ENCODE results near the gene DRAP1. TPM values are rescaled to one million over a fixed set of nuclear protein-coding genes. Genes with fewer than 3 reads are reported as not detected.

The DRAP1 gene
- total RNA-seq, 6 donors from 2014 or later: 60.3 to 111 (median 80.0) TPM

GRCh38 chr11:65937766-65938165 is 18.5 kb downstream of the DRAP1 start:
- Histone ChIP-seq H3K4me3 (no peak overlapping the region), H3K36me3 (no peaks in the 10 kb centered on the region), H3K4me1 (no peaks in the 10 kb centered on the region), H3K27ac (no peak overlapping the region), H3K9me3 (no peaks in the 10 kb centered on the region), H3K27me3 (no peaks in the 10 kb centered on the region)
- ATAC-seq (ENCODE audit: low FRiP score in 2 of 2) (no peak), DNase-seq (no peak)
- TF ChIP-seq POLR2A (IDR thresholded peaks at IDR 0.05): no peak
- 57 to 75% methylated on average over 4 of the region's 4 CpGs for WGBS, 2 donors

DNA sequence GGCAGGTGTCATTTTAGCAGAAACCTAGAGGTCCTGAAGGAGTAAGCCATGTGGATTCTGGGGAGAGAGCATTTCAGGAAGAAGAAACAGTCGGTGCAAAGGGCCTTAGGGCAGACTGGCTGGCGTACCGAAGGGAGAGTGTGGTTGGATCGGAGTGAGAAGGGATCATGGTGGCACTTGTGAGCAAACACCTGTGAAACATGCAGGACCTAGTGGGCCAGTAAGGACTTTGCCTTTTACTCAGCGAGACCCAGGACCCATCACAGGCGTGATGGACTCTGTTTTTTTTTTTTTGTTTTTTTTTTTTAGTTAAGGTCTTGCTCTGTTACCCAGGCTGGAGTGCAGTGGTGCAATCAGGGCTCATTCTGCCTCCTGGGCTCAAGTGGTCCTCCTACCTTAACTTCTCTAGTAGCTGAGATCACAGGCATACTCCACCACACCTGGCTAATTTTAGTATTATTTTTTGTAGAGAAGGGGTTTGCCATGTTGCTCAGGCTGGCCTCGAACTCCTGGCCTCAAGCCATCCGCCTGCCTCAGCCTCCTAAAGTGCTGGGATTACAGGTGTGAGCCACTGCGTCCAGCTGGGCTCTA is 22.6 kb downstream of the DRAP1 start:
- DNase-seq (no peak), ATAC-seq (ENCODE audit: low FRiP score in 2 of 2) (peak in 1 of 2 donors; percentile 6)
- H3K27me3 ChIP-seq: no peaks in the 10 kb centered on the region
- H3K9me3 ChIP-seq: no peaks in the 10 kb centered on the region
- peak overlapping the region in 2 of 4 donors; percentile 41 to 67 for H3K27ac ChIP-seq
- H3K4me1 ChIP-seq: no peaks in the 10 kb centered on the region
- no peak for TF ChIP-seq POLR2A (IDR thresholded peaks at IDR 0.05)
- no peak for TF ChIP-seq EP300 (IDR thresholded peaks at IDR 0.05)
- no peak for TF ChIP-seq POLR2AphosphoS5 (IDR thresholded peaks at IDR 0.05)
- TF ChIP-seq, protein P1, sequence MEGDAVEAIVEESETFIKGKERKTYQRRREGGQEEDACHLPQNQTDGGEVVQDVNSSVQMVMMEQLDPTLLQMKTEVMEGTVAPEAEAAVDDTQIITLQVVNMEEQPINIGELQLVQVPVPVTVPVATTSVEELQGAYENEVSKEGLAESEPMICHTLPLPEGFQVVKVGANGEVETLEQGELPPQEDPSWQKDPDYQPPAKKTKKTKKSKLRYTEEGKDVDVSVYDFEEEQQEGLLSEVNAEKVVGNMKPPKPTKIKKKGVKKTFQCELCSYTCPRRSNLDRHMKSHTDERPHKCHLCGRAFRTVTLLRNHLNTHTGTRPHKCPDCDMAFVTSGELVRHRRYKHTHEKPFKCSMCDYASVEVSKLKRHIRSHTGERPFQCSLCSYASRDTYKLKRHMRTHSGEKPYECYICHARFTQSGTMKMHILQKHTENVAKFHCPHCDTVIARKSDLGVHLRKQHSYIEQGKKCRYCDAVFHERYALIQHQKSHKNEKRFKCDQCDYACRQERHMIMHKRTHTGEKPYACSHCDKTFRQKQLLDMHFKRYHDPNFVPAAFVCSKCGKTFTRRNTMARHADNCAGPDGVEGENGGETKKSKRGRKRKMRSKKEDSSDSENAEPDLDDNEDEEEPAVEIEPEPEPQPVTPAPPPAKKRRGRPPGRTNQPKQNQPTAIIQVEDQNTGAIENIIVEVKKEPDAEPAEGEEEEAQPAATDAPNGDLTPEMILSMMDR (IDR thresholded peaks at IDR 0.05): no peak
- no peak overlapping the region for H3K4me3 ChIP-seq
- WGBS, 2 donors: 65 to 70% methylated on average over 9 of the region's 9 CpGs
- no peaks in the 10 kb centered on the region for H3K36me3 ChIP-seq

DNA sequence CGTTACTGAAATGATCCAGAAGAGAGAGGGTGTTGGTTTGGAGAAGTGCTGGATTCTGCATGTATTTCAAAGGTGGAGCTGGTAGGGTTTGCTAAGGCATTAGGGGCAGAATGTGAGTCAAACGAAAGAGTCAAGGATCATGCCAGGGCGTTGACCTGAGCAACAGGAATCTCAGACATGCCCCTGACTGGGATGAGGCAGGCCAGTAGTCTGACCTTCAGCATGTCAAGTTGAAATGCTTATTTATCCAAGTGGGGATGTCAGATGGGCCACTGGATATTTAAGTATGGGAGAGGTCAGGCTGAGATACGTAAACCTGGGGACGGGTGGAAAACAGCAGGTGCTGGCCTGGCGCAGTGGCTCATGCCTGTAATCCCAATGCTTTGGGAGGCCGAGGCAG is 23.3 kb downstream of the DRAP1 start:
- ATAC-seq (ENCODE audit: low FRiP score in 2 of 2): no peak
- H3K9me3 ChIP-seq: no peaks in the 10 kb centered on the region
- TF ChIP-seq, protein P1 (IDR thresholded peaks at IDR 0.05): no peak
- TF ChIP-seq POLR2AphosphoS5 (IDR thresholded peaks at IDR 0.05): no peak
- no peak for TF ChIP-seq POLR2A (IDR thresholded peaks at IDR 0.05)
- TF ChIP-seq EP300 (IDR thresholded peaks at IDR 0.05): no peak
- H3K4me1 ChIP-seq: no peaks in the 10 kb centered on the region
- no peak for DNase-seq
- 78 to 81% methylated on average over 7 of the region's 7 CpGs for WGBS, 2 donors
- H3K36me3 ChIP-seq: no peaks in the 10 kb centered on the region
- H3K27me3 ChIP-seq: no peaks in the 10 kb centered on the region
- no peak overlapping the region for H3K4me3 ChIP-seq
- H3K27ac ChIP-seq: no peak overlapping the region

DNA sequence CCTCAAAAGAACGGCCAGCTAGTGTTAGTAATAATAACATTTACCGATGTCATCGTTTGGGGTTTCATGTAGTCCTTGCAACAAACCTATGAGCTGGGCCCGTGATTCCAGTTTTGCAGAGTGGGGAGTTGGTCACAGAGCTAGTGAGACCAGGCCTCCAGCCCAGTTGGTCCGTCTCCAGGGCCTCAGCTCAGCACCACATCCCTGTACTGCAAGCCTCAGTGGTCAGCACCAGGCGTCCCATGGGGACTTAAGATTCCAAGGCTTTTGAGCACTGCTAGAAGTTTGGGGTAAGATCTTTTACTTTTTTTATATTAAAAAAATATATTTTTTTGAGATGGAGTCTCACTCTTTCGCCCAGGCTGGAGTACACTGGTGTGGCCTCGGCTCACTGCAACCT is 25.0 kb downstream of the DRAP1 start:
- Histone ChIP-seq H3K9me3 (no peaks in the 10 kb centered on the region), H3K27ac (no peak overlapping the region), H3K27me3 (no peaks in the 10 kb centered on the region), H3K36me3 (no peaks in the 10 kb centered on the region), H3K4me3 (no peak overlapping the region), H3K4me1 (no peaks in the 10 kb centered on the region)
- ATAC-seq (ENCODE audit: low FRiP score in 2 of 2) (no peak), DNase-seq (no peak)
- WGBS, 2 donors: 93 to 95% methylated on average over 8 of the region's 8 CpGs
- TF ChIP-seq POLR2A (IDR thresholded peaks at IDR 0.05) (no peak), EP300 (IDR thresholded peaks at IDR 0.05) (no peak), POLR2AphosphoS5 (IDR thresholded peaks at IDR 0.05) (no peak)
- TF ChIP-seq, protein P1 (IDR thresholded peaks at IDR 0.05): no peak

DNA sequence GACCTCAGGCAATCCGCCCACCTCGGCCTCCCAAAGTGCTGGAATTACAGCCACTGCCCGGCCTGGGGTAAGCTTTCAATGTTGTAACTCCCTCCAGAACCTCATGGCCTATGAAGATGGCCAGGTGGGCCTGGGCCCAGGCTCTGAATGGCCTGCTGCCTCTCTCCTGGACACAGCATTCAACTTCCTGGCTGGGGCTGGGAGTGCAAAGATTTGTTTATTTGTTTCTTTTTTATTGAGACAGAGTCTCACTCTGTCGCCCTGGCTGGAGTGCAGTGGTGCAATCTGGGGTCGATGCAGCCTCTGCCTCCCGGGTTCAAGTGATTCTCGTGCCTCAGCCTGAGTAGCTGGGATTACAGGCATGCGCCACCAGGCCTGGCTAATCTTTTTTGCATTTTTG is 25.5 kb downstream of the DRAP1 start:
- ATAC-seq (ENCODE audit: low FRiP score in 2 of 2): no peak
- no peaks in the 10 kb centered on the region for H3K27me3 ChIP-seq
- 83 to 85% methylated on average over 5 to 8 of the region's 8 CpGs for WGBS, 2 donors

More for the DNA sequence above, 25.5 kb downstream of the DRAP1 start:
- H3K27ac ChIP-seq: no peak overlapping the region
- TF ChIP-seq POLR2A (IDR thresholded peaks at IDR 0.05): no peak
- TF ChIP-seq, protein P1 (IDR thresholded peaks at IDR 0.05): no peak
- no peak for TF ChIP-seq EP300 (IDR thresholded peaks at IDR 0.05)
- TF ChIP-seq POLR2AphosphoS5 (IDR thresholded peaks at IDR 0.05): no peak
- H3K4me1 ChIP-seq: no peaks in the 10 kb centered on the region
- no peak overlapping the region for H3K4me3 ChIP-seq
- no peaks in the 10 kb centered on the region for H3K9me3 ChIP-seq
- DNase-seq: no peak
- no peaks in the 10 kb centered on the region for H3K36me3 ChIP-seq
